ENCODE results near the gene ZMIZ1. TPM values are rescaled to one million over a fixed set of nuclear protein-coding genes. Genes with fewer than 3 reads are reported as not detected.

The ZMIZ1 gene
- polyA plus RNA-seq, 2 of the 4 experiments (the other 2 are of a cell fraction) = 8.1 to 30.3 TPM

DNA sequence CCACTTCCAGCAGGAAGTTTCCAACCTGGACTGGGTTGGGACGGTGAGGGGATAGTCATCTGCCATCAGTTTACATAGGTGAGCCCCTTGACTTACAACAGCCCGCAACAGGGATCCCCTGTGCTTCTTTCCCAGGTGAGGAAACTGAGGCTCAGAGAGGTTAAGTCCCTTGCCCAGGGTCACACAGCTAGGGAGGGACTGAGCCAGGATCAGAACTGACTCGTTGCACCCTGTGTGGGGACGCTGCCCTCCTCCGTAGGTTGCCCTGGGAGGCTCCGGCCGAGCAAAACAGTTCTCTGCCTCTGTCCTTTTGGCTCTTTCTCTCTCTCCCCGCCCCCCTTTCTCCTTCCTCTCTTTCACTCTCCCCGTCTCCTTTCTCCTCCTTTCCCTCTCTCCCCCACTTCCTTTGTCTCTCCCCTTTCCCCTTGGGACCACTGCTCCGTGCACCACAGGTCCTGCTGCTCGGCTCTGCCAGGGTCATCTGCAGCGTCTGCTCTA is 161.1 kb downstream of the ZMIZ1 start:
- TF ChIP-seq RFX5 (IDR thresholded peaks at IDR 0.05) = no peak
- TF ChIP-seq, protein P1, sequence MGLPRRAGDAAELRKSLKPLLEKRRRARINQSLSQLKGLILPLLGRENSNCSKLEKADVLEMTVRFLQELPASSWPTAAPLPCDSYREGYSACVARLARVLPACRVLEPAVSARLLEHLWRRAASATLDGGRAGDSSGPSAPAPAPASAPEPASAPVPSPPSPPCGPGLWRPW (IDR thresholded peaks at IDR 0.05) = no peak
- TF ChIP-seq CHD2 (IDR thresholded peaks at IDR 0.05; ENCODE audit: low read length, partially characterized antibody) = no peak
- TF ChIP-seq, protein P2, sequence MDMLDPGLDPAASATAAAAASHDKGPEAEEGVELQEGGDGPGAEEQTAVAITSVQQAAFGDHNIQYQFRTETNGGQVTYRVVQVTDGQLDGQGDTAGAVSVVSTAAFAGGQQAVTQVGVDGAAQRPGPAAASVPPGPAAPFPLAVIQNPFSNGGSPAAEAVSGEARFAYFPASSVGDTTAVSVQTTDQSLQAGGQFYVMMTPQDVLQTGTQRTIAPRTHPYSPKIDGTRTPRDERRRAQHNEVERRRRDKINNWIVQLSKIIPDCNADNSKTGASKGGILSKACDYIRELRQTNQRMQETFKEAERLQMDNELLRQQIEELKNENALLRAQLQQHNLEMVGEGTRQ (IDR thresholded peaks at IDR 0.05) = no peak
- no peak for TF ChIP-seq JUN (IDR thresholded peaks at IDR 0.05)
- no peak for TF ChIP-seq EP300 (IDR thresholded peaks at IDR 0.05)
- TF ChIP-seq FOSL2 (IDR thresholded peaks at IDR 0.05) = no peak
- TF ChIP-seq FOSL2 (CRISPR knock-in tag; IDR thresholded peaks at IDR 0.05) = no peak
- TF ChIP-seq TFCP2L1 (CRISPR knock-in tag; IDR thresholded peaks at IDR 0.05) = no peak
- TF ChIP-seq, protein P3, sequence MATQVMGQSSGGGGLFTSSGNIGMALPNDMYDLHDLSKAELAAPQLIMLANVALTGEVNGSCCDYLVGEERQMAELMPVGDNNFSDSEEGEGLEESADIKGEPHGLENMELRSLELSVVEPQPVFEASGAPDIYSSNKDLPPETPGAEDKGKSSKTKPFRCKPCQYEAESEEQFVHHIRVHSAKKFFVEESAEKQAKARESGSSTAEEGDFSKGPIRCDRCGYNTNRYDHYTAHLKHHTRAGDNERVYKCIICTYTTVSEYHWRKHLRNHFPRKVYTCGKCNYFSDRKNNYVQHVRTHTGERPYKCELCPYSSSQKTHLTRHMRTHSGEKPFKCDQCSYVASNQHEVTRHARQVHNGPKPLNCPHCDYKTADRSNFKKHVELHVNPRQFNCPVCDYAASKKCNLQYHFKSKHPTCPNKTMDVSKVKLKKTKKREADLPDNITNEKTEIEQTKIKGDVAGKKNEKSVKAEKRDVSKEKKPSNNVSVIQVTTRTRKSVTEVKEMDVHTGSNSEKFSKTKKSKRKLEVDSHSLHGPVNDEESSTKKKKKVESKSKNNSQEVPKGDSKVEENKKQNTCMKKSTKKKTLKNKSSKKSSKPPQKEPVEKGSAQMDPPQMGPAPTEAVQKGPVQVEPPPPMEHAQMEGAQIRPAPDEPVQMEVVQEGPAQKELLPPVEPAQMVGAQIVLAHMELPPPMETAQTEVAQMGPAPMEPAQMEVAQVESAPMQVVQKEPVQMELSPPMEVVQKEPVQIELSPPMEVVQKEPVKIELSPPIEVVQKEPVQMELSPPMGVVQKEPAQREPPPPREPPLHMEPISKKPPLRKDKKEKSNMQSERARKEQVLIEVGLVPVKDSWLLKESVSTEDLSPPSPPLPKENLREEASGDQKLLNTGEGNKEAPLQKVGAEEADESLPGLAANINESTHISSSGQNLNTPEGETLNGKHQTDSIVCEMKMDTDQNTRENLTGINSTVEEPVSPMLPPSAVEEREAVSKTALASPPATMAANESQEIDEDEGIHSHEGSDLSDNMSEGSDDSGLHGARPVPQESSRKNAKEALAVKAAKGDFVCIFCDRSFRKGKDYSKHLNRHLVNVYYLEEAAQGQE (IDR thresholded peaks at IDR 0.05) = no peak
- no peak for TF ChIP-seq ZC3H11A (IDR thresholded peaks at IDR 0.05)
- TF ChIP-seq ZNF302 (CRISPR knock-in tag; IDR thresholded peaks at IDR 0.05) = no peak
- ATAC-seq = no peak
- Histone ChIP-seq H3K4me3 (no peak overlapping the region), H3K9me3 (no peaks in the 10 kb centered on the region), H3K4me2 (no peak overlapping the region), H3K4me1 (peaks cover 13% of the 10 kb centered on the region; the same call in 2 of the 3 replicates), H3K27ac (no peak overlapping the region)
- WGBS (ENCODE audit: missing lambda C conversion rate) = 84% methylated on average over 12 of the region's 12 CpGs
- no peak for DNase-seq (ENCODE audit: low read depth in 1 of 2, low spot score in 1 of 2)
- ChIA-PET POLR2A (no interaction called here), CTCF (interaction anchor here (1.1 kb wide), 1 partner anchor 34 kb away, joined by 3 read pairs; no protein-coding TSS in a partner anchor)
- no peak for FAIRE-seq

DNA sequence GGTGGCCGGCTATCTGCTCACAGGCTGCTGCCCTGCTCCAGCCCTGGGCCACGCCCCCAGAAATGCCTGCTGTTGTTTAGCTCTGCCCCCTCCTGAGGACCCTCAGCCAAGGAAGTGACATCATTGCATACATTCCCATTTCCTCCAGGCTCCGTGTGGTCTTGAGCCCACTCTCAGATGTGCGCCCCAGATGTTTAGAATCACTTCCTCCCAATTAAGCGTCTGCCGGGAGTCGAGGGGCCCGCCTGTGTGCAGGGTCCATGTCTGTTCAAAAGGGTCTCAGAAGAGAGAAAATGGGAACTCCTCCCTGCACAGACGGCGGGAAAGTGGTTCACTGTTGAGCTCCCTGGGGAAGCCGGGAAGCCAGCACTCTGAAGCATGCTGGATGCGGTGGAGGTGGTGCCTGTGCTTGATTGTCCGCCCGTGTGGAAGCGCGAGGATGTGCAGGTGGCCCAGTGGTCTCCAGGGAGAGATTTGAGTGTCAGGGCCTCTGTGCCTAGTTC is 161.6 kb downstream of the ZMIZ1 start:
- POLR2A ChIA-PET = no interaction called here
- FAIRE-seq (no peak), ATAC-seq (peak in 1 of 2 experiments; percentile 12; a peak in 1 of 6 replicates), DNase-seq (ENCODE audit: low read depth in 1 of 2, low spot score in 1 of 2) (no peak)
- no peak overlapping the region for H3K4me2 ChIP-seq
- 93% methylated on average over 16 of the region's 16 CpGs for WGBS (ENCODE audit: missing lambda C conversion rate)
- TF ChIP-seq NFE2L2 (conservative IDR thresholded peaks at IDR 0.05; ENCODE audit: low read length) (no peak), JUN (IDR thresholded peaks at IDR 0.05) (no peak), FOXS1 (CRISPR knock-in tag; IDR thresholded peaks at IDR 0.05) (no peak), POLR2A (IDR thresholded peaks at IDR 0.05; ENCODE audit: low read length) (no peak), BHLHE40 (IDR thresholded peaks at IDR 0.05; ENCODE audit: low read depth, low read length) (no peak), HDAC2 (IDR thresholded peaks at IDR 0.05) (no peak), HOXA7 (CRISPR knock-in tag; IDR thresholded peaks at IDR 0.05) (no peak), MAFK (IDR thresholded peaks at IDR 0.05; ENCODE audit: partially characterized antibody) (no peak), SMC3 (IDR thresholded peaks at IDR 0.05) (no peak), ZNF302 (CRISPR knock-in tag; IDR thresholded peaks at IDR 0.05) (no peak)
- TF ChIP-seq, protein P4, sequence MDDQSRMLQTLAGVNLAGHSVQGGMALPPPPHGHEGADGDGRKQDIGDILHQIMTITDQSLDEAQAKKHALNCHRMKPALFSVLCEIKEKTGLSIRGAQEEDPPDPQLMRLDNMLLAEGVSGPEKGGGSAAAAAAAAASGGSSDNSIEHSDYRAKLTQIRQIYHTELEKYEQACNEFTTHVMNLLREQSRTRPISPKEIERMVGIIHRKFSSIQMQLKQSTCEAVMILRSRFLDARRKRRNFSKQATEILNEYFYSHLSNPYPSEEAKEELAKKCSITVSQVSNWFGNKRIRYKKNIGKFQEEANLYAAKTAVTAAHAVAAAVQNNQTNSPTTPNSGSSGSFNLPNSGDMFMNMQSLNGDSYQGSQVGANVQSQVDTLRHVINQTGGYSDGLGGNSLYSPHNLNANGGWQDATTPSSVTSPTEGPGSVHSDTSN (IDR thresholded peaks at IDR 0.05) = no peak
- TF ChIP-seq, protein P2 (IDR thresholded peaks at IDR 0.05) = no peak
- peaks cover 13% of the 10 kb centered on the region; the same call in 2 of the 3 replicates for H3K4me1 ChIP-seq
- CTCF ChIA-PET = no interaction called here
- no peak overlapping the region for H3K27ac ChIP-seq
- H3K9me3 ChIP-seq = no peaks in the 10 kb centered on the region
- no peak overlapping the region for H3K4me3 ChIP-seq
